Upper lobe of left lung (tissue), 6 donors: ENCODE measurements around the gene VPS13A. TPM values are rescaled to one million over a fixed set of nuclear protein-coding genes. Genes with fewer than 3 reads are reported as not detected.
A peak's percentile ranks its signal among the peaks of the same experiment; 100 is the strongest.

Experiments used
- ATAC-seq, 2 donors: fragments of 200-7000 bp; cut with Tn5 transposase; one replicate each; pipeline ENCODE4 v1.9.1; 2022; ENCODE audit warnings: mild to moderate bottlenecking in 2 of 2, moderate library complexity in 2 of 2; ENCODE audit not compliant: low FRiP score in 2 of 2
- DNase-seq, 2 donors: peaks; one replicate each; pipeline ENCODE4 v3.0.0-alpha.2; 2019 to 2020
- H3K27ac ChIP-seq, 4 donors: fragments of 200-600 bp; sonication (generic); one replicate each; pipeline ENCODE4 v1.5.1; 2016 to 2019
- H3K27me3 ChIP-seq, 4 donors: fragments of 200-600 bp; sonication (generic); one replicate each; pipeline ENCODE4 v1.5.1; 2017 to 2019
- H3K36me3 ChIP-seq, 4 donors: fragments of 200-600 bp; sonication (generic); one replicate each; pipeline ENCODE4 v1.5.1; 2016 to 2019
- H3K4me1 ChIP-seq, 4 donors: fragments of 200-600 bp; sonication (generic); one replicate each; pipeline ENCODE4 v1.5.1; 2018 to 2019
- H3K4me3 ChIP-seq, 4 donors: fragments of 200-600 bp; sonication (generic); one replicate each; pipeline ENCODE4 v1.5.1; 2017 to 2019; ENCODE audit warnings: mild to moderate bottlenecking in 2 of 4, moderate library complexity in 1 of 4
- H3K9me3 ChIP-seq, 4 donors: fragments of 200-600 bp; sonication (generic); one replicate each; pipeline ENCODE4 v1.5.1; 2018 to 2019
- EP300 ChIP-seq, 4 donors: sonication (generic); formaldehyde crosslinking; IDR thresholded peaks; one replicate each; pipeline ENCODE4 v1.5.1; 2017; ENCODE audit warnings: antibody characterized with exemption in 4 of 4, control low read depth in 2 of 4
- POLR2A ChIP-seq, 4 donors: fragments of 450-650 bp; IDR thresholded peaks; one replicate each; pipeline ENCODE4 v1.5.1; 2016 to 2017; ENCODE audit warnings: antibody characterized with exemption in 4 of 4, mild to moderate bottlenecking in 2 of 4
- POLR2AphosphoS5 ChIP-seq, 2 donors: sonication (generic); formaldehyde crosslinking; IDR thresholded peaks; one replicate each; pipeline ENCODE4 v1.5.1; 2017; ENCODE audit warnings: antibody characterized with exemption in 2 of 2
- WGBS, 2 donors: methylation state at CpG; one replicate each; pipeline ENCODE4 v1.1.5; 2017 to 2018; 5-methylcytosine and 5-hydroxymethylcytosine counted together
- total RNA-seq, 6 donors: library from RNA; depleted of rRNA in 4 of 6; stranded (reverse); fragments of >200 nt in 4 of 6; gene quantifications; one replicate each; pipeline versions ENCODE4 v1.1.0 to v1.2.1, GENCODE V29; 2016 to 2021
- TF ChIP-seq, protein P1 (sequence below), 6 experiments: fragments of 450-650 bp in 4 of 6; fragments of 200-600 bp in 2 of 6; sonication (generic) in 2 of 6; IDR thresholded peaks; one replicate each; pipeline ENCODE4 v1.5.1; 2016 to 2019; ENCODE audit warnings: antibody characterized with exemption in 6 of 6
- donor health status: DM: no; HTN: no; CAD: no; lungs with moderate emphysema.
- donor health status: DM: no; HTN: yes; CAD: no; lungs with severe emphysema.

The VPS13A gene
- total RNA-seq, 6 donors from 2014 or later, result 21.6 to 90.0 (median 31.4) TPM

DNA sequence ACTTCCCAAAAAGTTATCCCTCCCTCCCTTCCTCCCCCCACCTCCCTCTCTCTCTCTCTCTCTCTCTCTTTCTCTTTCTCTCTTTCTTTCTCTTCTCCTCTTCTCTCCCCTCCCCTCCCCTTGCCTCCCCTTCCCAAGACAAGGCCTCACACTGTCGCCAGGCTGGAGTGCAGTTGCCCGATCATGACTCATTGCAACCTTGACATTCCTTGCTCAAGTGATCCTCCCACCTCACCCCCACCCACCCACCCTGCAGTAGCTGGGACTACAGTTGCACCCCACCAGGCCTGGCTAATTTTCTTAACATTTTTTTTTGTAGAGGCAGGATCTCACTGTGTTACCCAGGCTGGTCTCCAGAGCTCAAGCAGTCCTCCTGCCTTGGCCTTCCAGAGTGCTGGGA lies 32.8 kb downstream of the VPS13A start:
- peaks cover 0 to 20% (median 7%) of the 10 kb centered on the region in 4 donors for H3K36me3 ChIP-seq
- 95 to 100% methylated on average over 2 of the region's 2 CpGs for WGBS, 2 donors
- H3K9me3 ChIP-seq, result no peaks in the 10 kb centered on the region

DNA sequence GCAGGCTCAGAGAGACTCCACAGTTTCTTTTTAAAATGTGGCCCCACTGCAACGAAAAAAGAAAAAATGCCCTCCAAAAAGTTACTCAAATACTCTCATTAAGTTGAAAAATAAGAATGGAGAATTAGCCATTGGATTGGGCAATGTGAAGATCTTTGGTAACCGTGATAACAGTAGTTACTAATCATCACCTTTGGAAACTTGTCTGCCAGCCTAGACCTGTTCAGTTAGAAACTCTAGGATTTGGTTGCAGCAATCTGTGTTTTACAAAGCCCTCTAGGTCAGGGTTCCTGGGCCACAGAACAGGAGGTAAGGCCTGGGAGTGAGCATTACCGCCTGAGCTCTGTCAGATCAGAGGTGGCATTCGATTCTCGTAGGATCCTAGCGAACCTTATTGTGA lies 34.2 kb downstream of the VPS13A start:
- Histone ChIP-seq H3K9me3 (no peaks in the 10 kb centered on the region), H3K4me1 (no peaks in the 10 kb centered on the region), H3K27ac (no peak overlapping the region), H3K27me3 (no peaks in the 10 kb centered on the region), H3K36me3 (peaks cover 0 to 19% (median 5%) of the 10 kb centered on the region in 4 donors), H3K4me3 (no peak overlapping the region)
- TF ChIP-seq, protein P1, sequence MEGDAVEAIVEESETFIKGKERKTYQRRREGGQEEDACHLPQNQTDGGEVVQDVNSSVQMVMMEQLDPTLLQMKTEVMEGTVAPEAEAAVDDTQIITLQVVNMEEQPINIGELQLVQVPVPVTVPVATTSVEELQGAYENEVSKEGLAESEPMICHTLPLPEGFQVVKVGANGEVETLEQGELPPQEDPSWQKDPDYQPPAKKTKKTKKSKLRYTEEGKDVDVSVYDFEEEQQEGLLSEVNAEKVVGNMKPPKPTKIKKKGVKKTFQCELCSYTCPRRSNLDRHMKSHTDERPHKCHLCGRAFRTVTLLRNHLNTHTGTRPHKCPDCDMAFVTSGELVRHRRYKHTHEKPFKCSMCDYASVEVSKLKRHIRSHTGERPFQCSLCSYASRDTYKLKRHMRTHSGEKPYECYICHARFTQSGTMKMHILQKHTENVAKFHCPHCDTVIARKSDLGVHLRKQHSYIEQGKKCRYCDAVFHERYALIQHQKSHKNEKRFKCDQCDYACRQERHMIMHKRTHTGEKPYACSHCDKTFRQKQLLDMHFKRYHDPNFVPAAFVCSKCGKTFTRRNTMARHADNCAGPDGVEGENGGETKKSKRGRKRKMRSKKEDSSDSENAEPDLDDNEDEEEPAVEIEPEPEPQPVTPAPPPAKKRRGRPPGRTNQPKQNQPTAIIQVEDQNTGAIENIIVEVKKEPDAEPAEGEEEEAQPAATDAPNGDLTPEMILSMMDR (IDR thresholded peaks at IDR 0.05), result no peak
- TF ChIP-seq POLR2A (IDR thresholded peaks at IDR 0.05) (no peak), POLR2AphosphoS5 (IDR thresholded peaks at IDR 0.05) (no peak), EP300 (IDR thresholded peaks at IDR 0.05) (no peak)
- 92% methylated on average over 6 of the region's 6 CpGs for WGBS, 2 donors
- ATAC-seq (no peak), DNase-seq (no peak)

More for the DNA sequence above, 32.8 kb downstream of the VPS13A start:
- Histone ChIP-seq H3K4me3 (no peak overlapping the region), H3K27ac (no peak overlapping the region), H3K4me1 (no peaks in the 10 kb centered on the region), H3K27me3 (no peaks in the 10 kb centered on the region)
- TF ChIP-seq POLR2AphosphoS5 (IDR thresholded peaks at IDR 0.05), result no peak
- TF ChIP-seq EP300 (IDR thresholded peaks at IDR 0.05), result no peak
- TF ChIP-seq, protein P1 (IDR thresholded peaks at IDR 0.05), result no peak
- TF ChIP-seq POLR2A (IDR thresholded peaks at IDR 0.05), result no peak
- ATAC-seq (no peak), DNase-seq (no peak)

- no peaks in the 10 kb centered on the region for H3K4me1 ChIP-seq
- no peaks in the 10 kb centered on the region for H3K9me3 ChIP-seq
- ATAC-seq (no peak), DNase-seq (no peak)
- no peak overlapping the region for H3K4me3 ChIP-seq
- no peaks in the 10 kb centered on the region for H3K27me3 ChIP-seq
- TF ChIP-seq, protein P1 (IDR thresholded peaks at IDR 0.05), result no peak
- TF ChIP-seq POLR2A (IDR thresholded peaks at IDR 0.05), result no peak
- no peak for TF ChIP-seq POLR2AphosphoS5 (IDR thresholded peaks at IDR 0.05)
- no peak for TF ChIP-seq EP300 (IDR thresholded peaks at IDR 0.05)
- WGBS, 2 donors, result 92 to 96% methylated on average over 1 of the region's 1 CpG
- H3K27ac ChIP-seq, result no peak overlapping the region
- peaks cover 0 to 13% (median 5%) of the 10 kb centered on the region in 4 donors for H3K36me3 ChIP-seq
These were observed 35.5 kb downstream of the VPS13A start for GRCh38 chr9:77212801-77213200.

DNA sequence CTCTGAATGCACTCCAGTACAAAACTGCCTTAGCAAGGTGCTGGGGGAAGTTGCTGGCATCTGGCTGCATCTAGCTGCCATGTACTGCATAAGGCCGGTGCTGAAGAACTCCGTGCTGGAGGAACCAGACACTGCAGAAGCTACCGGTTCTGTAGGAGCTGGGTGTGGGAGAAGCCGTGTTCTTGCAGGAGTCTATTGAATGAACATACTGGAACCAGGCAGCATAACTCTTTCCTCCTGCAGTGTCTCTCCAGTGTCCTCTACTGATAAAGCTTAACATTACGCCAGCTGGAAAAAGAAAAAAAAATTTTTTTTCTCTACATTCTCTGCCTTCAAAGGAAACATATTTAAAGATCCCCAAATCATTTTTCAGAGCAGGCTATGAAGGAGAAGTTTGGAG lies 38.5 kb downstream of the VPS13A start:
- no peaks in the 10 kb centered on the region for H3K4me1 ChIP-seq
- peaks cover 0 to 12% (median 5%) of the 10 kb centered on the region in 4 donors for H3K36me3 ChIP-seq
- no peak for TF ChIP-seq POLR2AphosphoS5 (IDR thresholded peaks at IDR 0.05)
- TF ChIP-seq, protein P1 (IDR thresholded peaks at IDR 0.05), result no peak
- no peak for TF ChIP-seq EP300 (IDR thresholded peaks at IDR 0.05)
- TF ChIP-seq POLR2A (IDR thresholded peaks at IDR 0.05), result no peak
- H3K27ac ChIP-seq, result no peak overlapping the region
- H3K4me3 ChIP-seq, result no peak overlapping the region
- DNase-seq (no peak), ATAC-seq (peak in 1 of 2 donors; percentile 12)
- H3K9me3 ChIP-seq, result no peaks in the 10 kb centered on the region
- 86 to 89% methylated on average over 5 of the region's 5 CpGs for WGBS, 2 donors
- no peaks in the 10 kb centered on the region for H3K27me3 ChIP-seq

GRCh38 chr9:77218612-77219011 lies 41.3 kb downstream of the VPS13A start:
- peaks cover 0 to 25% (median 2%) of the 10 kb centered on the region in 4 donors for H3K36me3 ChIP-seq
- ATAC-seq, result no peak
- H3K27ac ChIP-seq, result no peak overlapping the region
- H3K4me1 ChIP-seq, result no peaks in the 10 kb centered on the region
- 75 to 85% methylated on average over 3 of the region's 3 CpGs for WGBS, 2 donors
- DNase-seq, result no peak
- TF ChIP-seq POLR2AphosphoS5 (IDR thresholded peaks at IDR 0.05) (no peak), EP300 (IDR thresholded peaks at IDR 0.05) (no peak)
- H3K4me3 ChIP-seq, result no peak overlapping the region
- H3K27me3 ChIP-seq, result no peaks in the 10 kb centered on the region
- no peaks in the 10 kb centered on the region for H3K9me3 ChIP-seq
